Measurements from ENCODE around the gene HERPUD2.

DNA sequence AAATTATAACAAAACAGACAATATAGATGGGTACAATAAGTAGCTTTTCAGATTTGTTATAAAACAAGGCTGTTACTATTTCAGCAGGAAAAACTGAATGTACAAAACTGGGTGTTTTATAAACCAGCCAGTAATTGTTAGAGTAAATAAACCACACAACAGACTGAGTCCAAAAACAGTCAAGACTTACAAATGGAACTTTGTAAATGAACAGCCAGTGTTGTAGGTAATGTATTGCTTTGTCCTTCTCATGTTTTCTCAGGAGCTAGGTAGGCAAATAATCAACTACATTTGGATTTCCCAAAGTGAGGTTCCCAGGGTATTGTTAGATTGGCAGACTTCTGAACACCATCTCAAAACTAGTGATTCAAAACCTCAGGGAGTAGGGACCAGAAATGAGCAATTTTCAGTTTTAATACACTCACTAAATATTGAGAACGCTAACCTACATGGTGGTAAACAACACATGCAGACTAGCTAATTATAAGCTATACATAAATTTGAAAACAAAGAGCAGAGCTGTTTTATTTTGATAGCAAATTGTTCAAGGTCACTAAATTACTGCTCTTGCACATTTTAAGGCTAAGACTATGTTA, 36.2 kb downstream of the HERPUD2 start:
- TF ChIP-seq POLR2A (IDR thresholded peaks at IDR 0.05) (no peak), EP300 (IDR thresholded peaks at IDR 0.05) (no peak), POLR2AphosphoS5 (IDR thresholded peaks at IDR 0.05) (no peak)
- TF ChIP-seq, protein P1, sequence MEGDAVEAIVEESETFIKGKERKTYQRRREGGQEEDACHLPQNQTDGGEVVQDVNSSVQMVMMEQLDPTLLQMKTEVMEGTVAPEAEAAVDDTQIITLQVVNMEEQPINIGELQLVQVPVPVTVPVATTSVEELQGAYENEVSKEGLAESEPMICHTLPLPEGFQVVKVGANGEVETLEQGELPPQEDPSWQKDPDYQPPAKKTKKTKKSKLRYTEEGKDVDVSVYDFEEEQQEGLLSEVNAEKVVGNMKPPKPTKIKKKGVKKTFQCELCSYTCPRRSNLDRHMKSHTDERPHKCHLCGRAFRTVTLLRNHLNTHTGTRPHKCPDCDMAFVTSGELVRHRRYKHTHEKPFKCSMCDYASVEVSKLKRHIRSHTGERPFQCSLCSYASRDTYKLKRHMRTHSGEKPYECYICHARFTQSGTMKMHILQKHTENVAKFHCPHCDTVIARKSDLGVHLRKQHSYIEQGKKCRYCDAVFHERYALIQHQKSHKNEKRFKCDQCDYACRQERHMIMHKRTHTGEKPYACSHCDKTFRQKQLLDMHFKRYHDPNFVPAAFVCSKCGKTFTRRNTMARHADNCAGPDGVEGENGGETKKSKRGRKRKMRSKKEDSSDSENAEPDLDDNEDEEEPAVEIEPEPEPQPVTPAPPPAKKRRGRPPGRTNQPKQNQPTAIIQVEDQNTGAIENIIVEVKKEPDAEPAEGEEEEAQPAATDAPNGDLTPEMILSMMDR (IDR thresholded peaks at IDR 0.05) = no peak
